Body of pancreas (tissue), 4 donors: Measurements from ENCODE around the gene RPAP2. TPM values are rescaled to one million over a fixed set of nuclear protein-coding genes. Genes with fewer than 3 reads are reported as not detected.
A peak's percentile ranks its signal among the peaks of the same experiment; 100 is the strongest.

Experiments
- ATAC-seq: fragments of 150-250 bp; one replicate; pipeline ENCODE4 v1.9.1; 2016
- DNase-seq, 4 donors: peaks; one replicate each; pipeline ENCODE4 v3.0.0-alpha.2; 2019
- H3K27ac ChIP-seq, 4 donors: fragments of 200-600 bp; sonication (generic); 1 replicate in 3 of 4; 2 replicates in 1 of 4; pipeline versions ENCODE4 v1.5.1 to v1.6.1; 2016 to 2019; ENCODE audit warnings: mild to moderate bottlenecking in 1 of 4, mixed read lengths in 1 of 4, moderate library complexity in 1 of 4
- H3K27me3 ChIP-seq, 2 donors: fragments of 200-600 bp; sonication (generic); one replicate each; pipeline ENCODE4 v1.6.0; 2016; ENCODE audit warnings: mild to moderate bottlenecking in 1 of 2
- H3K36me3 ChIP-seq, 2 donors: fragments of 200-600 bp; sonication (generic); replicated peaks in 1 of 2; 2 replicates each; pipeline ENCODE4 v1.5.1; 2016; ENCODE audit warnings: low read depth in 2 of 2; ENCODE audit not compliant: insufficient read depth in 1 of 2
- H3K4me1 ChIP-seq: fragments of 200-600 bp; sonication (generic); one replicate; pipeline ENCODE4 v1.6.0; 2016
- H3K4me3 ChIP-seq, 2 donors: fragments of 200-600 bp; sonication (generic); 1 replicate in 1 of 2; 2 replicates in 1 of 2; pipeline ENCODE4 v1.5.1; 2016 to 2019
- H3K9me3 ChIP-seq, 3 donors: fragments of 200-600 bp; sonication (generic); 1 replicate in 2 of 3; 2 replicates in 1 of 3; pipeline ENCODE4 v1.5.1; 2016
- CTCF ChIP-seq, 7 experiments: fragments of 450-650 bp in 4 of 7; fragments of 200-600 bp in 3 of 7; sonication (generic) in 3 of 7; IDR thresholded peaks; one replicate each; pipeline ENCODE4 v1.5.1; 2016 to 2019; ENCODE audit warnings: antibody characterized with exemption in 7 of 7
- POLR2A ChIP-seq, 3 donors: fragments of 450-650 bp; IDR thresholded peaks; one replicate each; pipeline ENCODE4 v1.6.1; 2016; ENCODE audit warnings: antibody characterized with exemption in 3 of 3, mild to moderate bottlenecking in 2 of 3
- WGBS, 2 donors: methylation state at CpG; one replicate each; pipeline ENCODE4 v1.1.5; 2017; 5-methylcytosine and 5-hydroxymethylcytosine counted together
- intact Hi-C: fragments of 100-400 bp; cut with DNase I; formaldehyde crosslinking; loops from one replicate; pipeline ENCODE4 v1.15.1; 2023
- total RNA-seq, 2 donors: library from RNA; depleted of rRNA; stranded (reverse); fragments of >200 nt; gene quantifications; one replicate each; pipeline ENCODE4 v1.1.0, GENCODE V29; 2016

RPAP2 gene
- total RNA-seq, 2 donors from 2014 or later, result 3.9 to 4.9 TPM

GRCh38 chr1:92298213-92298572 lies 666 bp upstream of the RPAP2 start:
- peak overlapping the region; percentile 91 to 96 (median 92) for H3K27ac ChIP-seq
- H3K4me1 ChIP-seq, result peaks cover 15% of the 10 kb centered on the region
- 7 to 9% methylated on average over 3 of the region's 3 CpGs for WGBS, 2 donors
- no peaks in the 10 kb centered on the region for H3K36me3 ChIP-seq
- H3K9me3 ChIP-seq, result no peaks in the 10 kb centered on the region
- TF ChIP-seq CTCF (IDR thresholded peaks at IDR 0.05) (peak in 3 of 7 experiments; percentile 1 to 22 (median 13)), POLR2A (IDR thresholded peaks at IDR 0.05) (no peak)
- ATAC-seq, result no peak
- no peak for DNase-seq
- intact Hi-C loops, result no loop called here
- H3K27me3 ChIP-seq, result no peaks in the 10 kb centered on the region
- peak overlapping the region; percentile 43 to 85 for H3K4me3 ChIP-seq

- ATAC-seq (no peak), DNase-seq (no peak)
- no peaks in the 10 kb centered on the region for H3K27me3 ChIP-seq
- WGBS, 2 donors, result 26 to 27% methylated on average over 11 of the region's 11 CpGs
- peak overlapping the region in 3 of 4 donors; percentile 91 to 96 (median 93) for H3K27ac ChIP-seq
- intact Hi-C loops, result no loop called here
- H3K9me3 ChIP-seq, result no peaks in the 10 kb centered on the region
- no peak for TF ChIP-seq POLR2A (IDR thresholded peaks at IDR 0.05)
- TF ChIP-seq CTCF (IDR thresholded peaks at IDR 0.05), result no peak
- peak overlapping the region; percentile 43 to 85 for H3K4me3 ChIP-seq
- peaks cover 15% of the 10 kb centered on the region for H3K4me1 ChIP-seq
- H3K36me3 ChIP-seq, result peaks cover 0 to 3% of the 10 kb centered on the region in 2 donors
Observed at GRCh38 chr1:92299477-92300150, 755 bp downstream of the RPAP2 start.

- Histone ChIP-seq H3K4me1 (peaks cover 15% of the 10 kb centered on the region), H3K36me3 (peaks cover 0 to 11% of the 10 kb centered on the region in 2 donors), H3K27me3 (no peaks in the 10 kb centered on the region), H3K4me3 (no peak overlapping the region), H3K9me3 (no peaks in the 10 kb centered on the region), H3K27ac (no peak overlapping the region)
- TF ChIP-seq POLR2A (IDR thresholded peaks at IDR 0.05), result no peak
- ATAC-seq (no peak), DNase-seq (no peak)
- intact Hi-C loops, result no loop called here
- WGBS, 2 donors, result 92 to 94% methylated on average over 5 of the region's 5 CpGs
Observed at GRCh38 chr1:92301021-92301420, 2.2 kb downstream of the RPAP2 start.

- intact Hi-C loops, result no loop called here
- ATAC-seq (no peak), DNase-seq (no peak)
- TF ChIP-seq CTCF (IDR thresholded peaks at IDR 0.05) (no peak), POLR2A (IDR thresholded peaks at IDR 0.05) (no peak)
- peaks cover 0 to 15% of the 10 kb centered on the region in 2 donors for H3K36me3 ChIP-seq
- H3K27ac ChIP-seq, result no peak overlapping the region
- H3K4me3 ChIP-seq, result no peak overlapping the region
- no peaks in the 10 kb centered on the region for H3K4me1 ChIP-seq
- H3K27me3 ChIP-seq, result no peaks in the 10 kb centered on the region
- H3K9me3 ChIP-seq, result no peaks in the 10 kb centered on the region
Observed at GRCh38 chr1:92306020-92306419, 7.2 kb downstream of the RPAP2 start.

GRCh38 chr1:92307980-92308379 lies 9.1 kb downstream of the RPAP2 start:
- no peaks in the 10 kb centered on the region for H3K4me1 ChIP-seq
- DNase-seq (no peak), ATAC-seq (no peak)
- 56 to 58% methylated on average over 4 of the region's 4 CpGs for WGBS, 2 donors
- intact Hi-C loops, result no loop called here
- H3K9me3 ChIP-seq, result no peaks in the 10 kb centered on the region
- no peaks in the 10 kb centered on the region for H3K27me3 ChIP-seq
- no peak for TF ChIP-seq CTCF (IDR thresholded peaks at IDR 0.05)
- TF ChIP-seq POLR2A (IDR thresholded peaks at IDR 0.05), result no peak
- H3K27ac ChIP-seq, result no peak overlapping the region
- H3K4me3 ChIP-seq, result no peak overlapping the region
- H3K36me3 ChIP-seq, result peaks cover 0 to 16% of the 10 kb centered on the region in 2 donors
